Hippocampal formation (tissue), 2 donors: ENCODE measurements around the gene MAN1C1.

Experiments used
- DNase-seq, 2 donors: peaks; one replicate each; lab custom pipeline; 2025; lab: John Stamatoyannopoulos, UW

Gene MAN1C1

GRCh38 chr1:25616095-25616986 is at the start of gene MAN1C1:
TSS of gene MAN1C1 (plus strand) at chr1:25616791. CDS start at chr1:25617798, 1,007 bp downstream.
- peak; percentile 91 to 94 for DNase-seq

GRCh38 chr1:25567710-25568089 is 48.9 kb upstream of the MAN1C1 start:
- DNase-seq, result no peak

- peak; percentile 44 to 66 for DNase-seq
These were observed 48.3 kb upstream of the MAN1C1 start for GRCh38 chr1:25568090-25568833.

- no peak for DNase-seq
These were observed 47.6 kb upstream of the MAN1C1 start for GRCh38 chr1:25568834-25569596.

- DNase-seq, result no peak
These were observed 46.8 kb upstream of the MAN1C1 start for GRCh38 chr1:25569597-25570396.

- DNase-seq, result no peak
These were observed 45.6 kb upstream of the MAN1C1 start for GRCh38 chr1:25570798-25571521.

- DNase-seq, result no peak
These were observed 45.0 kb upstream of the MAN1C1 start for GRCh38 chr1:25571522-25571970.

- no peak for DNase-seq
These were observed 44.5 kb upstream of the MAN1C1 start for GRCh38 chr1:25572107-25572506.

GRCh38 chr1:25572708-25573590 is 43.6 kb upstream of the MAN1C1 start:
- no peak for DNase-seq

- DNase-seq, result no peak
These were observed 43.0 kb upstream of the MAN1C1 start for GRCh38 chr1:25573591-25573930.

- no peak for DNase-seq
These were observed 42.6 kb upstream of the MAN1C1 start for GRCh38 chr1:25573961-25574360.

GRCh38 chr1:25575191-25575590 is 41.4 kb upstream of the MAN1C1 start:
- no peak for DNase-seq

GRCh38 chr1:25576459-25577133 is 40.0 kb upstream of the MAN1C1 start:
- DNase-seq, result no peak

- DNase-seq, result no peak
These were observed 39.3 kb upstream of the MAN1C1 start for GRCh38 chr1:25577134-25577920.

GRCh38 chr1:25579292-25580252 is 37.0 kb upstream of the MAN1C1 start:
- DNase-seq, result no peak

GRCh38 chr1:25580927-25581326 is 35.7 kb upstream of the MAN1C1 start:
- no peak for DNase-seq

GRCh38 chr1:25581764-25582163 is 34.8 kb upstream of the MAN1C1 start:
- DNase-seq, result no peak
